Measurements from ENCODE around the gene RGS16. TPM values are rescaled to one million over a fixed set of nuclear protein-coding genes. Genes with fewer than 3 reads are reported as not detected.

The RGS16 gene
- total and polyA plus RNA-seq, 2 donors (not counting 3 experiments of a cell fraction or from before 2014, with no cell fraction given), result not detected

- H3K4me3 ChIP-seq (replicated peaks in 1 of 3; ENCODE audit: insufficient read depth in 1 of 3, low read depth in 1 of 3, low read length in 3 of 3), result no peak overlapping the region
- H3K4me1 ChIP-seq (ENCODE audit: control insufficient read depth, extremely low read depth, insufficient read depth, low read length), result no peaks in the 10 kb centered on the region
- H4K20me1 ChIP-seq (replicated peaks; ENCODE audit: control insufficient read depth, extremely low read depth, insufficient read depth, low read length), result no peaks in the 10 kb centered on the region
- H2AFZ ChIP-seq (ENCODE audit: low read depth, low read length), result no peak overlapping the region
- no peak overlapping the region for H3K4me2 ChIP-seq (ENCODE audit: insufficient read depth, low read length)
- ChIA-PET POLR2A (no interaction called here), CTCF (interaction anchor here (0.7 to 1.7 kb wide), 5 partner anchors 12 to 53 kb away, joined by 3 to 5 read pairs (median 3); no protein-coding TSS in a partner anchor)
- no peaks in the 10 kb centered on the region for H3K36me3 ChIP-seq (ENCODE audit: control insufficient read depth in 2 of 2, extremely low read depth in 1 of 2, insufficient read depth in 2 of 2, low read length in 2 of 2)
- DNase-seq (ENCODE audit: low read depth, low spot score), result no peak
- BruUV-seq (replicated peaks), result no TSS peak
- H3K9ac ChIP-seq (replicated peaks; ENCODE audit: extremely low read depth, insufficient read depth, low read length), result no peak overlapping the region
- H3K79me2 ChIP-seq (ENCODE audit: control insufficient read depth, insufficient read depth, low read length), result no peaks in the 10 kb centered on the region
- no peak for TF ChIP-seq CTCF (IDR thresholded peaks at IDR 0.05; ENCODE audit: extremely low read depth in 1 of 2, insufficient read depth in 1 of 2, low read depth in 1 of 2, low read length in 2 of 2)
- no peak for TF ChIP-seq GATA2 (IDR thresholded peaks at IDR 0.05; ENCODE audit: insufficient read depth, insufficient read length, low read depth, low read length)
- no peak for TF ChIP-seq POLR2AphosphoS5 (IDR thresholded peaks at IDR 0.05; ENCODE audit: insufficient read depth, low read depth, low read length)
- TF ChIP-seq EZH2 (IDR thresholded peaks at IDR 0.05; ENCODE audit: borderline replicate concordance, low read depth, low read length, severe bottlenecking), result no peak
- TF ChIP-seq, protein P1, sequence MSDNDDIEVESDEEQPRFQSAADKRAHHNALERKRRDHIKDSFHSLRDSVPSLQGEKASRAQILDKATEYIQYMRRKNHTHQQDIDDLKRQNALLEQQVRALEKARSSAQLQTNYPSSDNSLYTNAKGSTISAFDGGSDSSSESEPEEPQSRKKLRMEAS (IDR thresholded peaks at IDR 0.05; ENCODE audit: insufficient read depth, insufficient read length), result no peak
- TF ChIP-seq FOS (IDR thresholded peaks at IDR 0.05; ENCODE audit: borderline replicate concordance, insufficient read depth, low read length), result no peak
- TF ChIP-seq MYC (IDR thresholded peaks at IDR 0.05; ENCODE audit: low read depth, low read length), result no peak
- no peak for TF ChIP-seq JUN (IDR thresholded peaks at IDR 0.05; ENCODE audit: borderline replicate concordance, insufficient read depth, insufficient read length, low read depth)
- TF ChIP-seq POLR2A (IDR thresholded peaks at IDR 0.05; ENCODE audit: low read depth, low read length), result no peak
- no peaks in the 10 kb centered on the region for H3K9me3 ChIP-seq (replicated peaks; ENCODE audit: control insufficient read depth, insufficient read depth, low read length)
- no peak overlapping the region for H3K27ac ChIP-seq (ENCODE audit: insufficient read depth, low read depth, low read length)
- no peak for FAIRE-seq
- intact Hi-C loops (cut with micrococcal nuclease) (no loop called here), dilution Hi-C loops (cut with MboI; ENCODE audit: extremely low pct_ligation_motif_present, low sequenced_read_pairs) (no loop called here)
- no peaks in the 10 kb centered on the region for H3K9me1 ChIP-seq (replicated peaks; ENCODE audit: control insufficient read depth, extremely low read depth, insufficient read depth, low read length)
- H3K27me3 ChIP-seq (ENCODE audit: control insufficient read depth in 2 of 2, insufficient read depth in 2 of 2, low read length in 2 of 2), result peaks cover 1 to 5% of the 10 kb centered on the region in 2 experiments
Measured at GRCh38 chr1:182628657-182629056, 24.5 kb upstream of the RGS16 start.
